ENCODE data around the gene GPR68.
A peak's percentile ranks its signal among the peaks of the same experiment; 100 is the strongest.
"Not testable (repeated sequence)": the region's sequence is repeated elsewhere in the genome, so short reads cannot be mapped to it uniquely, and the experiment has no call there.

Gene GPR68

DNA sequence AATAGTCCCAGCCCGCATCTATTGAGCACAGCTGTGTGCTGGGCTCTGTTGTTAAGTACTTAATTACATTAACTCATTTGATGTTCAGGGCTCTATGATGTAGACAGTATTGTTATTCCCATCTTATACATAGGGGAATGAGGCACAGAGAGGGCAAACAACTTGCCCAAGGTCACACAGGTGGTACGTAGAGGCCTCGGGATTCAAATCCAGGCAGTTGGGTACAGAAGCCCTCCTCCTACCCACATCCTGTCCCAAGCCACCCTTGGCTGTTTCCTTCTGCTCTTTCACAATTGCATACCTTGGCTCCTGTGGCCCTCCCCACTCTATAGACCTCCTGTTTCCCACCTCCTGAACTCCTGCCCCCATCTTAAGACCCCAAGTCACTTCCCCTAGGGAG lies 10.0 kb upstream of the GPR68 start:
- no peaks in the 10 kb centered on the region for H3K36me3 ChIP-seq (ENCODE audit: control insufficient read depth in 2 of 2, insufficient read depth in 2 of 2, low read length in 2 of 2)
- H3K9ac ChIP-seq (ENCODE audit: low read depth in 1 of 2, low read length in 2 of 2) = no peak overlapping the region
- H3K27me3 ChIP-seq (ENCODE audit: control insufficient read depth in 2 of 2, insufficient read depth in 2 of 2, low read length in 2 of 2) = peaks cover 0 to 3% of the 10 kb centered on the region in 2 donors
- peaks cover 18 to 25% of the 10 kb centered on the region in 2 donors for H3K4me1 ChIP-seq (ENCODE audit: control insufficient read depth in 2 of 2, insufficient read depth in 2 of 2, low read length in 2 of 2)
- no peaks in the 10 kb centered on the region for H3K9me3 ChIP-seq (ENCODE audit: control insufficient read depth in 2 of 2, low read length in 2 of 2)
- H3K4me3 ChIP-seq (ENCODE audit: low read length in 2 of 2) = no peak overlapping the region
- no peak overlapping the region for H3K27ac ChIP-seq (ENCODE audit: low read depth in 2 of 2, low read length in 2 of 2)

DNA sequence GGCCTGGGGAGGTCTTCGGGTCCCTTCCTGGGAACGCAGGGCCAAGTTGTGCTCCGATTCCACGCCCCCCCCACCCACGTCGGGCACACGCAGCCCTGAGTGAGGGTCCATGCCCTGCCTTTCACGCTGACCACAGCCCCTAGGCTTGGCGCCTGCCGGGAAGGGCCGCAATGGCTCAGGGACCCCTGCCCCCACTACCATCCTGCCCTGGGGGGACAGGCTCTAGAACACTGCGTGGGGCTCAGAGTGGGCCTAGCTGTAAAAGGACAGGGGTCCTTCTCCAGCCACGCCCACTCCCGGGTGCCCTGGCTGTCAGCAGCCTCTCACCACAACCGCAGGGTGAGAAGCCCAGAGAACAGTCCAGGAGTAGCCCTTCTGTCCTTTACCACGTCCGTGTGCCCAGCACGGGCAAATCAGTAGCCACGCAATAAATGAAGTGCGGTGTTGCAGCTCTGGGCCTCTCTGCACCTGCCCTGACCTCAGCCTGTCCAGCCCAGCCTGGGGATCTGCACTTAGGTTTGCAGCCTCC lies 9.4 kb upstream of the GPR68 start:
- H3K9ac ChIP-seq (ENCODE audit: low read depth in 1 of 2, low read length in 2 of 2) = peak overlapping the region in 1 of 2 donors; percentile 52
- H3K4me3 ChIP-seq (ENCODE audit: low read length in 2 of 2) = peak overlapping the region; percentile 25 to 41
- no peaks in the 10 kb centered on the region for H3K9me3 ChIP-seq (ENCODE audit: control insufficient read depth in 2 of 2, low read length in 2 of 2)
- peak overlapping the region; percentile 13 to 43 for H3K27ac ChIP-seq (ENCODE audit: low read depth in 2 of 2, low read length in 2 of 2)
- peaks cover 0 to 3% of the 10 kb centered on the region in 2 donors for H3K27me3 ChIP-seq (ENCODE audit: control insufficient read depth in 2 of 2, insufficient read depth in 2 of 2, low read length in 2 of 2)
- H3K36me3 ChIP-seq (ENCODE audit: control insufficient read depth in 2 of 2, insufficient read depth in 2 of 2, low read length in 2 of 2) = no peaks in the 10 kb centered on the region
- peaks cover 18 to 25% of the 10 kb centered on the region in 2 donors for H3K4me1 ChIP-seq (ENCODE audit: control insufficient read depth in 2 of 2, insufficient read depth in 2 of 2, low read length in 2 of 2)

DNA sequence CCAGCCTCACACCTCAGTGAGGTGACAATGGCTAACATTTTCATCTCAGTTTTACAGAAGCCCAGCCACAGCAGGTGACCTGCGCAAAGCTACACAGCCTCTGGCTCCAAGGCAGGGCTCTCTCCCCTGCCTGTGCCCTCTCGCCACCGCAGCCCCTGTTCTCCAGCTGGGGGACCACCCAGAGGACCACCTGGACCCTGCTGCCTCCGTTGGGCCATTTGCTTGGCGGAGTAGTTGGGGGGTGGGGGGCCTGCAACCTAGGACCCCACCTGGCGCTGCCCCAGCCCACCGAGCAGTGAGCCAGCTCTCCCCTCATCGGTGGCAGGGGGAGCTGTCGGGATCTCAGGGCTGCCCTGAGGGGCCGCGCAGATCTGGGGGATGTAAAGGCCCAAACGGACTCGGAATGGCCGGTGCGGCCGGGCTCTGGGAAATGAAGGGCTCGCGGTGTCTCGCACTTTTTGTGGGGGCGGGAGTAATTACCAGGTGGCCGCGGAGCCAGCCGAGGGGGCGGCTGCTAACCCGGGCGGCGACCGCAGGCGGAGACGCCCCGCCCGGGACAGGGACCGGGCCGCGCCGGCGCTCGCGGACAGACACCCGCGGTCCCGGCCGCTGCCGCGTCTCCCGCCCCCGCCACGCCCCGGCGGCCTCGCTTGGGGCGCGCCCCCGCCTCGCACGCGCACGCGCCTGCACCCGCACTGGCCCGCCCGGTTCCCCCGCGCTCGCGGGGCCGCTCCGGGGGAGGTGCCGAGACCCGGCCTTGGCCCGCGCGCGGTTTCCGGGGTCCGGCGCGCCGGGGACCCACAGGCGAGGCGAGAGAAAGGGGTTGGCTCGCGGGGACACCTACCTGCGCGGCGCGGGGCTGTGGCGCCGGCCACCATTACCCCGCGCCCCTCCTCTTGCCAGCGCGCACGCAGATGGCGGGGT lies 8.6 kb upstream of the GPR68 start:
- Histone ChIP-seq H3K4me3 (ENCODE audit: low read length in 2 of 2) (peak overlapping the region; percentile 25 to 65), H3K36me3 (ENCODE audit: control insufficient read depth in 2 of 2, insufficient read depth in 2 of 2, low read length in 2 of 2) (no peaks in the 10 kb centered on the region), H3K9ac (ENCODE audit: low read depth in 1 of 2, low read length in 2 of 2) (peak overlapping the region; percentile 32 to 52), H3K4me1 (ENCODE audit: control insufficient read depth in 2 of 2, insufficient read depth in 2 of 2, low read length in 2 of 2) (peaks cover 17 to 25% of the 10 kb centered on the region in 2 donors), H3K9me3 (ENCODE audit: control insufficient read depth in 2 of 2, low read length in 2 of 2) (no peaks in the 10 kb centered on the region), H3K27ac (ENCODE audit: low read depth in 2 of 2, low read length in 2 of 2) (peak overlapping the region; percentile 13 to 43), H3K27me3 (ENCODE audit: control insufficient read depth in 2 of 2, insufficient read depth in 2 of 2, low read length in 2 of 2) (peaks cover 0 to 3% of the 10 kb centered on the region in 2 donors)

DNA sequence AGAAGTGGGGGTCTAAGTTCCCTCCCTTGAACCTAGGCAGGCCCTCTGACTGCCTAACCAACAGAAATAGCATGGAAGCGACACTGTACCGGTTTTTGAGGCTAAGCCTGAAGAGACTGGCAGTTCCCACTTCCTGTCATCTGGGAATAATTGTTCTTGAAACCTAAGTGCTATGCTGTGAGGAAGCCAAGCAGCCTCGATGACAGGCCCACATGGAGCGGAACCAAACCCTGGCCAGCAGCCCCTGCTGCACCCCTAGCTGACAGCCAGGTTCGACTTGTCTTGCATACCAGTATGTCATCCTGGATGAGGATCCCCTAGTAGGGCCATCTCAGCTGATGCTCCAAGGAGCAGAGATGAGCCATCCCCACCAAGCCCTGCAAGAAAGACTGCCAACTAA lies 6.4 kb upstream of the GPR68 start:
- peak overlapping the region in 1 of 2 donors; percentile 52 for H3K27ac ChIP-seq (ENCODE audit: low read depth in 2 of 2, low read length in 2 of 2)

GRCh38 chr14:91249841-91250616 lies 5.5 kb upstream of the GPR68 start:
- H3K4me1 ChIP-seq (ENCODE audit: control insufficient read depth in 2 of 2, insufficient read depth in 2 of 2, low read length in 2 of 2) = peaks cover 15 to 18% of the 10 kb centered on the region in 2 donors
- H3K27me3 ChIP-seq (ENCODE audit: control insufficient read depth in 2 of 2, insufficient read depth in 2 of 2, low read length in 2 of 2) = peaks cover 0 to 3% of the 10 kb centered on the region in 2 donors
- H3K9ac ChIP-seq (ENCODE audit: low read depth in 1 of 2, low read length in 2 of 2) = no peak overlapping the region
- no peak overlapping the region for H3K4me3 ChIP-seq (ENCODE audit: low read length in 2 of 2)
- peak overlapping the region in 1 of 2 donors; percentile 52 for H3K27ac ChIP-seq (ENCODE audit: low read depth in 2 of 2, low read length in 2 of 2)
- no peaks in the 10 kb centered on the region for H3K36me3 ChIP-seq (ENCODE audit: control insufficient read depth in 2 of 2, insufficient read depth in 2 of 2, low read length in 2 of 2)
- no peaks in the 10 kb centered on the region for H3K9me3 ChIP-seq (ENCODE audit: control insufficient read depth in 2 of 2, low read length in 2 of 2)

More for the DNA sequence above, 6.4 kb upstream of the GPR68 start:
- H3K4me1 ChIP-seq (ENCODE audit: control insufficient read depth in 2 of 2, insufficient read depth in 2 of 2, low read length in 2 of 2) = peaks cover 15 to 18% of the 10 kb centered on the region in 2 donors
- no peaks in the 10 kb centered on the region for H3K9me3 ChIP-seq (ENCODE audit: control insufficient read depth in 2 of 2, low read length in 2 of 2)
- peaks cover 0 to 3% of the 10 kb centered on the region in 2 donors for H3K27me3 ChIP-seq (ENCODE audit: control insufficient read depth in 2 of 2, insufficient read depth in 2 of 2, low read length in 2 of 2)
- no peaks in the 10 kb centered on the region for H3K36me3 ChIP-seq (ENCODE audit: control insufficient read depth in 2 of 2, insufficient read depth in 2 of 2, low read length in 2 of 2)
- no peak overlapping the region for H3K9ac ChIP-seq (ENCODE audit: low read depth in 1 of 2, low read length in 2 of 2)
- no peak overlapping the region for H3K4me3 ChIP-seq (ENCODE audit: low read length in 2 of 2)

DNA sequence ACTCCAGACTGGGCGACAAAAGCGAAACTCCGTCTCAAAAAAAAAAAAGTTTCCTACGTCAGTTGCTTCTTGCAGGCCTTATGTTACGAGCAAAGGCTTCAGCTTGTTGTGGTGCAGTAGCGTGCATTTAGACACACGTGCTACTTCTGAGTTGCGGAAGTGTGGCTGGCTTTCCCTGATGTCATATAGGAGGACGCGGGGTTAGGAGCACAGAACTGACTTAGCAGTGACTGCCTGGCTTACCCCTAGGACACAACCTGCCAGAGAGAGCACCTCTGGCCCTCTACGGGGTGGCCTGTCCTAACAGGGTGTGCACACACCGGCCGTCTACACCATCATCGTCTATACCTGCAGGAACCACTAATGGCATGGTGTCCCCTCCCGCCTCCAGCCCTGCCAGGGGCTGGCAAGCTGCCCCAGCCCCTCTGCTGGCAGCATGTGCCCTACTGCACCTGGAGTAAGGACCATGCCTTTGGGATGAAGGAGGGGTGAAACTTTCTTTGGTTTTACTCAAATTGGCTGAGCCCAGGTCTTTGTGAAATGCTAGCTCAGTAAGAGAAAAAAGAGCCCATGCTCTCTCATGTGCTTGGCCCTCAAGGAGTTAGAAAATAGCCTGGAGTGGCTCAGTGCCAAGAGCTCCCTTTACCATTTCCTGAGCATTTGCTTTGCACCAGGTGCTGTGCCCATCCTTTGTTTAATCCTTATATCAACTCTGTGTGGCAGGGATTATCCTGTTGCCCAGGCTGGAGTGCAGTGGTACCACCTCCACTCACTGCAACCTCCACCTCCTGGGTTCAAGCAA lies 1.7 kb upstream of the GPR68 start:
- Histone ChIP-seq H3K9ac (ENCODE audit: low read depth in 1 of 2, low read length in 2 of 2) (no peak overlapping the region), H3K4me1 (ENCODE audit: control insufficient read depth in 2 of 2, insufficient read depth in 2 of 2, low read length in 2 of 2) (peaks cover 11 to 14% of the 10 kb centered on the region in 2 donors), H3K27me3 (ENCODE audit: control insufficient read depth in 2 of 2, insufficient read depth in 2 of 2, low read length in 2 of 2) (no peaks in the 10 kb centered on the region), H3K27ac (ENCODE audit: low read depth in 2 of 2, low read length in 2 of 2) (peak overlapping the region; percentile 56 to 74), H3K9me3 (ENCODE audit: control insufficient read depth in 2 of 2, low read length in 2 of 2) (no peaks in the 10 kb centered on the region), H3K4me3 (ENCODE audit: low read length in 2 of 2) (no peak overlapping the region), H3K36me3 (ENCODE audit: control insufficient read depth in 2 of 2, insufficient read depth in 2 of 2, low read length in 2 of 2) (no peaks in the 10 kb centered on the region)

DNA sequence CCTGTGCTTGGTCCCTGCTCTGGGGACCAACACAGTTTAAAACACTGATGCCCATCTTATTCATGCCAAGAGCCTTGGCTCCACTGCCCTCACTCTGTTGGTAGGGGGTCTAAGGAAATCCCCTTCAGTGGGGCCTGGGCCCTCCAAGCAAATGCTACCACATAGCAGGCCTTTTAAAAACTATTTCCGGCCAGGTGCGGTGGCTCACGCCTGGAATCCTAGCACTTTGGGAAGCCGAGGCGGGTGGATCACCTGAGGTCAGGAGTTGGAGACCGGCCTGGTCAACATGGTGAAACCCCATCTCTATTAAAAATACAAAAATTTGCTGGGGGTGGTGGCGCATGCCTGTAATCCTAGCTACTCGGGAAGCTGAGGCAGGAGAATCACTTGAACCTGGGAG lies 1.1 kb upstream of the GPR68 start:
- H3K9ac ChIP-seq (ENCODE audit: low read depth in 1 of 2, low read length in 2 of 2) = peak overlapping the region in 1 of 2 donors; percentile 29
- H3K27ac ChIP-seq (ENCODE audit: low read depth in 2 of 2, low read length in 2 of 2) = peak overlapping the region; percentile 49 to 77
- H3K36me3 ChIP-seq (ENCODE audit: control insufficient read depth in 2 of 2, insufficient read depth in 2 of 2, low read length in 2 of 2); H3K4me3 ChIP-seq (ENCODE audit: low read length in 2 of 2); H3K27me3 ChIP-seq (ENCODE audit: control insufficient read depth in 2 of 2, insufficient read depth in 2 of 2, low read length in 2 of 2); H3K9me3 ChIP-seq (ENCODE audit: control insufficient read depth in 2 of 2, low read length in 2 of 2): not testable (repeated sequence)
- H3K4me1 ChIP-seq (ENCODE audit: control insufficient read depth in 2 of 2, insufficient read depth in 2 of 2, low read length in 2 of 2) = peaks cover 9 to 11% of the 10 kb centered on the region in 2 donors

DNA sequence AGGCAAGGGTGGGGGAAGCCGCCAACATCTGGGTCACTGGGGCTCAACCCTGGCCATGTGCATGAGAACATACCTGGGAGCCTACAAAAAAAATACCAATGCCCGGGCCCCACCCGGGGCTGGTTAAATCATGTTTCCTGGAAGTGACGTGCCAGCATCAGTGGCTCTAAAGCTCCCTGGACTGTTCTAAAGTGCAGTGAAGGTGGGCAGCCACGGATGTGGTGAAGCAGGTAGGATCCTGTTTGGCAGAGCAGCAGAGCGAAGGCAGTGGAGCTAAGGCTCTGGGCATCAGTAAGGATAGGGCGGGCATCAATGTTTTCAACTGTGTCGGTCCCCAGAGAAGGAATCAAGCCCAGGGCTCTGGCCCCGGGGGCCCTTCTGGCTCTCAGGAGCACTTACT lies 525 bp upstream of the GPR68 start:
- peak overlapping the region in 1 of 2 donors; percentile 63 for H3K4me3 ChIP-seq (ENCODE audit: low read length in 2 of 2)
- no peaks in the 10 kb centered on the region for H3K27me3 ChIP-seq (ENCODE audit: control insufficient read depth in 2 of 2, insufficient read depth in 2 of 2, low read length in 2 of 2)
- H3K9ac ChIP-seq (ENCODE audit: low read depth in 1 of 2, low read length in 2 of 2) = no peak overlapping the region
- no peaks in the 10 kb centered on the region for H3K9me3 ChIP-seq (ENCODE audit: control insufficient read depth in 2 of 2, low read length in 2 of 2)
- H3K4me1 ChIP-seq (ENCODE audit: control insufficient read depth in 2 of 2, insufficient read depth in 2 of 2, low read length in 2 of 2) = peaks cover 7 to 9% of the 10 kb centered on the region in 2 donors
- H3K27ac ChIP-seq (ENCODE audit: low read depth in 2 of 2, low read length in 2 of 2) = peak overlapping the region; percentile 49 to 77
- H3K36me3 ChIP-seq (ENCODE audit: control insufficient read depth in 2 of 2, insufficient read depth in 2 of 2, low read length in 2 of 2) = no peaks in the 10 kb centered on the region

GRCh38 chr14:91243074-91243471 lies 1.4 kb downstream of the GPR68 start:
- Histone ChIP-seq H3K4me3 (ENCODE audit: low read length in 2 of 2) (peak overlapping the region; percentile 10 to 63), H3K9me3 (ENCODE audit: control insufficient read depth in 2 of 2, low read length in 2 of 2) (no peaks in the 10 kb centered on the region), H3K27ac (ENCODE audit: low read depth in 2 of 2, low read length in 2 of 2) (peak overlapping the region in 1 of 2 donors; percentile 56), H3K4me1 (ENCODE audit: control insufficient read depth in 2 of 2, insufficient read depth in 2 of 2, low read length in 2 of 2) (peaks cover 7 to 9% of the 10 kb centered on the region in 2 donors), H3K27me3 (ENCODE audit: control insufficient read depth in 2 of 2, insufficient read depth in 2 of 2, low read length in 2 of 2) (no peaks in the 10 kb centered on the region), H3K9ac (ENCODE audit: low read depth in 1 of 2, low read length in 2 of 2) (peak overlapping the region; percentile 11 to 63), H3K36me3 (ENCODE audit: control insufficient read depth in 2 of 2, insufficient read depth in 2 of 2, low read length in 2 of 2) (no peaks in the 10 kb centered on the region)
